Measurements from ENCODE around the gene TTLL5.

Gene TTLL5

GRCh38 chr14:75747899-75748298, 86.9 kb downstream of the TTLL5 start:
- no peak for DNase-seq

- DNase-seq: no peak
Measured at GRCh38 chr14:75748336-75748735, 87.3 kb downstream of the TTLL5 start.

GRCh38 chr14:75751296-75751695, 90.2 kb downstream of the TTLL5 start:
- no peak for DNase-seq

- no peak for DNase-seq
Measured at GRCh38 chr14:75752086-75752485, 91.0 kb downstream of the TTLL5 start.

- no peak for DNase-seq
Measured at GRCh38 chr14:75752907-75753594, 92.0 kb downstream of the TTLL5 start.

GRCh38 chr14:75753696-75754095, 92.7 kb downstream of the TTLL5 start:
- DNase-seq: no peak

- no peak for DNase-seq
Measured at GRCh38 chr14:75757644-75758402, 96.8 kb downstream of the TTLL5 start.

GRCh38 chr14:75764020-75764419, 103.0 kb downstream of the TTLL5 start:
- DNase-seq: no peak

GRCh38 chr14:75769047-75769685, 108.1 kb downstream of the TTLL5 start:
- no peak for DNase-seq

GRCh38 chr14:75770635-75771034, 109.6 kb downstream of the TTLL5 start:
- no peak for DNase-seq

GRCh38 chr14:75771595-75771994, 110.5 kb downstream of the TTLL5 start:
- no peak for DNase-seq

- DNase-seq: no peak
Measured at GRCh38 chr14:75773046-75773445, 112.0 kb downstream of the TTLL5 start.

GRCh38 chr14:75781096-75781495, 120.0 kb downstream of the TTLL5 start:
- no peak for DNase-seq

GRCh38 chr14:75783184-75783583, 122.1 kb downstream of the TTLL5 start:
- no peak for DNase-seq

- no peak for DNase-seq
Measured at GRCh38 chr14:75783602-75784313, 122.7 kb downstream of the TTLL5 start.

GRCh38 chr14:75784314-75784686, 123.3 kb downstream of the TTLL5 start:
- no peak for DNase-seq

GRCh38 chr14:75793806-75794205, 132.8 kb downstream of the TTLL5 start:
- no peak for DNase-seq

- no peak for DNase-seq
Measured at GRCh38 chr14:75794615-75795038, 133.6 kb downstream of the TTLL5 start.

- no peak for DNase-seq
Measured at GRCh38 chr14:75800792-75801191, 139.7 kb downstream of the TTLL5 start.

GRCh38 chr14:75802486-75802885, 141.4 kb downstream of the TTLL5 start:
- DNase-seq: no peak

GRCh38 chr14:75803765-75804164, 142.7 kb downstream of the TTLL5 start:
- DNase-seq: no peak

GRCh38 chr14:75804570-75805275, 143.7 kb downstream of the TTLL5 start:
- no peak for DNase-seq

GRCh38 chr14:75805646-75806045, 144.6 kb downstream of the TTLL5 start:
- DNase-seq: no peak
